Activated CD4-positive, alpha-beta T cell treated with anti-CD3 and anti-CD28 coated beads for 36 hours (primary cell): ENCODE results near the gene ZBED1. TPM values are rescaled to one million over a fixed set of nuclear protein-coding genes. Genes with fewer than 3 reads are reported as not detected.
"Not testable (repeated sequence)": the region's sequence is repeated elsewhere in the genome, so short reads cannot be mapped to it uniquely, and the experiment has no call there.

Source experiments
- ATAC-seq: fragments of 200-7000 bp; cut with Tn5 transposase; one replicate; pipeline ENCODE4 v1.10.0; 2021; ENCODE audit warnings: mild to moderate bottlenecking, moderate library complexity
- CTCF ChIA-PET: fragments of 350-600 bp; sonication (Branson Sonifier 250); formaldehyde crosslinking; loops from one replicate; lab custom pipeline; 2021; ENCODE audit warnings: antibody characterized with exemption; lab: Charles Lee
- POLR2A ChIA-PET: fragments of 350-600 bp; sonication (Branson Sonifier 250); formaldehyde crosslinking; loops from one replicate; lab custom pipeline; 2021; ENCODE audit warnings: antibody characterized with exemption, inconsistent platforms; lab: Charles Lee
- DNase-seq: peaks from one replicate; pipeline ENCODE4 v3.0.0-alpha.2; 2020
- H3K27ac Mint-ChIP-seq: one replicate; pipeline ENCODE4 v1.8.0; 2021; ENCODE audit warnings: mixed read lengths
- H3K27me3 Mint-ChIP-seq: one replicate; pipeline ENCODE4 v1.8.0; 2021; ENCODE audit warnings: mixed read lengths
- H3K36me3 Mint-ChIP-seq: one replicate; pipeline ENCODE4 v1.8.0; 2021; ENCODE audit warnings: low read depth, mixed read lengths
- H3K4me1 Mint-ChIP-seq: one replicate; pipeline ENCODE4 v1.8.0; 2021; ENCODE audit warnings: mixed read lengths
- H3K4me3 Mint-ChIP-seq: one replicate; pipeline ENCODE4 v1.8.0; 2021; ENCODE audit warnings: mild to moderate bottlenecking, moderate library complexity, mixed read lengths
- H3K9me3 Mint-ChIP-seq: one replicate; pipeline ENCODE4 v1.8.0; 2021; ENCODE audit warnings: low read depth, mixed read lengths
- intact Hi-C, 2 experiments: fragments of 100-400 bp; cut with DNase I in 1 of 2; cut with micrococcal nuclease in 1 of 2; formaldehyde crosslinking; loops; one replicate each; pipeline versions ENCODE4 v1.14.2 to v1.15.1; 2022 to 2024; cut with DNase I, micrococcal nuclease
- total RNA-seq, 2 experiments: library from RNA; stranded (reverse); gene quantifications; one replicate each; pipeline ENCODE4 v1.2.3, GENCODE V29; 2021

ZBED1 gene
- total RNA-seq, 2 experiments from 2014 or later: 30.0 to 33.6 TPM

- ChIA-PET CTCF (no interaction called here), POLR2A (no interaction called here)
- DNase-seq: no peak
- peaks cover 4% of the 10 kb centered on the region for H3K9me3 Mint-ChIP-seq
- H3K27ac Mint-ChIP-seq: no peak overlapping the region
- ATAC-seq: no peak
- no peaks in the 10 kb centered on the region for H3K27me3 Mint-ChIP-seq
- peaks cover 13% of the 10 kb centered on the region for H3K36me3 Mint-ChIP-seq
- H3K4me3 Mint-ChIP-seq: no peak overlapping the region
- H3K4me1 Mint-ChIP-seq: no peaks in the 10 kb centered on the region
- intact Hi-C loops: no loop called here
These were observed 33.7 kb downstream of the ZBED1 start for GRCh38 chrX:2466876-2467656.

GRCh38 chrX:2464677-2465166 lies 36.1 kb downstream of the ZBED1 start:
- ChIA-PET POLR2A (no interaction called here), CTCF (no interaction called here)
- no peak overlapping the region for H3K4me3 Mint-ChIP-seq
- no peak overlapping the region for H3K27ac Mint-ChIP-seq
- DNase-seq: no peak
- peaks cover under 1% of the 10 kb centered on the region for H3K9me3 Mint-ChIP-seq
- H3K27me3 Mint-ChIP-seq: no peaks in the 10 kb centered on the region
- intact Hi-C loops: no loop called here
- ATAC-seq: no peak
- peaks cover 7% of the 10 kb centered on the region for H3K36me3 Mint-ChIP-seq
- H3K4me1 Mint-ChIP-seq: no peaks in the 10 kb centered on the region

- POLR2A ChIA-PET: no interaction called here
- no peak overlapping the region for H3K4me3 Mint-ChIP-seq
- no peak for DNase-seq
- H3K27me3 Mint-ChIP-seq: no peaks in the 10 kb centered on the region
- H3K36me3 Mint-ChIP-seq: peaks cover 5% of the 10 kb centered on the region
- no peaks in the 10 kb centered on the region for H3K9me3 Mint-ChIP-seq
- CTCF ChIA-PET: no interaction called here
- H3K27ac Mint-ChIP-seq: no peak overlapping the region
- ATAC-seq: no peak
- intact Hi-C loops: no loop called here
- no peaks in the 10 kb centered on the region for H3K4me1 Mint-ChIP-seq
These were observed 36.7 kb downstream of the ZBED1 start for GRCh38 chrX:2463973-2464676.

DNA sequence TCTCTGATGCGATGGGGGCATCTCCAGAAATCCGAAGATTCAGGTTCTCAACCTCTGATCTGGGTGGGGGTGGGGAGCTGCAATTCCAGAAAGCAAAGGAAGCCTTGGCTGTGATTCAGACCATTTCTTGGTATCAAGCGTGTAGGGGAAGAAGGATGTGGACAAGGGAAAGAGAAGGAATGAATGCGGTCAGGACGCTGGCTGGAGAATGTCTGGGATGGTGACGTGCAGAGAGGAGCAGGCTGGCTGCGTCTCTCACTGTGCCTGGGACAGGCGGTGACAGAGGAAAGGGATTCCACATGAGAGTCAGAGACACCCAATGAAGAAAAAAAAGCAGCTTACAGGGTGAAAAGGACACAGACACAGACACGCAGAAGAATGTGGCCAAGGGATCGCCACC lies 37.3 kb downstream of the ZBED1 start:
- CTCF ChIA-PET, H3K4me3 Mint-ChIP-seq, H3K27ac Mint-ChIP-seq, ATAC-seq, H3K36me3 Mint-ChIP-seq, H3K9me3 Mint-ChIP-seq, H3K4me1 Mint-ChIP-seq, intact Hi-C loops, POLR2A ChIA-PET, H3K27me3 Mint-ChIP-seq, DNase-seq: not testable (repeated sequence)

DNA sequence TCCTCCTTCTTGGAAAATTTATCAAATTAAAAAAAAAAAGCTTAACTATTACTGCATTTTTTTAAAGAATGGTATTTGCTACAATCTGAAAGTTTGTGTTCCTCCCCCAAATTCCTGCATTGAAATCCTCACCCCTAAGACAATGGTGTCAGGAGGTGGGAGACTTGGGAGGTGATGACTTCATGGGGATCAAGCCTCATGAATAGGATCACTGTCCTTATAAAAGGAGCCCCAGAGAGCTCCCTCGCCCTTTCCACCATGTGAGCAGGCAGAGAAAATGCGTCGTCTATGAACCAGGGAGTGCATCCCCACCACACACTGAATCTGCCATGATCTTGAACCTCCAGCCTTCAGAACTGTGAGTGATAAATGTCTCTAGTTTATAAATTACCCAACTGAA lies 38.0 kb downstream of the ZBED1 start:
- Mint-ChIP-seq H3K4me1 (no peaks in the 10 kb centered on the region), H3K27ac (no peak overlapping the region), H3K27me3 (no peaks in the 10 kb centered on the region), H3K9me3 (peaks cover 3% of the 10 kb centered on the region), H3K4me3 (no peak overlapping the region), H3K36me3 (peaks cover 9% of the 10 kb centered on the region)
- DNase-seq: no peak
- no peak for ATAC-seq
- intact Hi-C loops: no loop called here
- ChIA-PET CTCF (no interaction called here), POLR2A (no interaction called here)

GRCh38 chrX:2462074-2462473 lies 38.7 kb downstream of the ZBED1 start:
- POLR2A ChIA-PET: no interaction called here
- no peak for DNase-seq
- no peak overlapping the region for H3K27ac Mint-ChIP-seq

DNA sequence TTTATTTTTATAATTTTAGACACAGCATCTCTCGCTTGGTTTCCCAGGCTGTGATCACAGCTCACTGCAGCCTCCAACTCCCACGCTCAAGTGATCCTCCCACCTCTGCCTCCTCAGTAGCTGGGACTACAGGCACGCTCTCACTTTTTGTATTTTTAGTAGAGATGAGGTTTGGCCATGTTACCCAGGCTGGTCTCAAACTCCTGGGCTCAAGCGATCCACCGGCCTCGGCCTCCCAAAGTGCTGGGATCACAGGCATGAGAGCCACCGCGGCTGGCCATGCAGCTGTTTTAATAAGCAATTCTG lies 39.1 kb downstream of the ZBED1 start:
- DNase-seq (no peak), ATAC-seq (no peak)
- no peaks in the 10 kb centered on the region for H3K4me1 Mint-ChIP-seq
- intact Hi-C loops: no loop called here
- ChIA-PET POLR2A (no interaction called here), CTCF (no interaction called here)
- H3K9me3 Mint-ChIP-seq: peaks cover 3% of the 10 kb centered on the region
- no peak overlapping the region for H3K27ac Mint-ChIP-seq
- H3K4me3 Mint-ChIP-seq: no peak overlapping the region
- peaks cover 10% of the 10 kb centered on the region for H3K36me3 Mint-ChIP-seq
- H3K27me3 Mint-ChIP-seq: no peaks in the 10 kb centered on the region

More at GRCh38 chrX:2462074-2462473, 38.7 kb downstream of the ZBED1 start:
- Mint-ChIP-seq H3K36me3 (peaks cover 10% of the 10 kb centered on the region), H3K4me3 (no peak overlapping the region), H3K4me1 (no peaks in the 10 kb centered on the region), H3K9me3 (peaks cover 3% of the 10 kb centered on the region), H3K27me3 (no peaks in the 10 kb centered on the region)
- CTCF ChIA-PET: no interaction called here
- intact Hi-C loops: no loop called here
- ATAC-seq: no peak

GRCh38 chrX:2460821-2461710 lies 39.7 kb downstream of the ZBED1 start:
- intact Hi-C loops, H3K27ac Mint-ChIP-seq, H3K9me3 Mint-ChIP-seq, ATAC-seq, CTCF ChIA-PET, H3K4me1 Mint-ChIP-seq, H3K4me3 Mint-ChIP-seq, DNase-seq, H3K27me3 Mint-ChIP-seq, H3K36me3 Mint-ChIP-seq, POLR2A ChIA-PET: not testable (repeated sequence)

DNA sequence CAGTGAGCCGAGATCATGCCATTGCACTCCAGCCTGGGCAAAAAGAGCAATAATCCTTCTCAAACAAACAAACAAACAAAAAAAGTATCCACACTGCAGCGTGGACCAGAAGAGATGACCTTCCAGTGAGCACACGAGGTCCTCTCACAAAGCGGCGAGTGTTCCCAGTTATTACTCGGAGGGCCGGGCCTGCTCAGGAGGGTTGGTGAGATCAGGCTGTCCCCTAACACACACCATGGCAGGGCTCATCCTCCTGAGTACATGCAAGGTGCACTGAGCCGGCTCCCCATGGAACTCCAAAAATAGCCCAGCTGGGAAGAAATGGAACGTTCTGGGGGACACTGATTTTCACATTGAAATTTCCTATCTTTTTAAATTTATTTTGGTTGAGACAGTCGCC lies 40.7 kb downstream of the ZBED1 start:
- POLR2A ChIA-PET, H3K27me3 Mint-ChIP-seq, intact Hi-C loops, DNase-seq, H3K27ac Mint-ChIP-seq, CTCF ChIA-PET, H3K9me3 Mint-ChIP-seq, ATAC-seq, H3K4me3 Mint-ChIP-seq, H3K4me1 Mint-ChIP-seq: not testable (repeated sequence)
- peaks cover 12% of the 10 kb centered on the region for H3K36me3 Mint-ChIP-seq

DNA sequence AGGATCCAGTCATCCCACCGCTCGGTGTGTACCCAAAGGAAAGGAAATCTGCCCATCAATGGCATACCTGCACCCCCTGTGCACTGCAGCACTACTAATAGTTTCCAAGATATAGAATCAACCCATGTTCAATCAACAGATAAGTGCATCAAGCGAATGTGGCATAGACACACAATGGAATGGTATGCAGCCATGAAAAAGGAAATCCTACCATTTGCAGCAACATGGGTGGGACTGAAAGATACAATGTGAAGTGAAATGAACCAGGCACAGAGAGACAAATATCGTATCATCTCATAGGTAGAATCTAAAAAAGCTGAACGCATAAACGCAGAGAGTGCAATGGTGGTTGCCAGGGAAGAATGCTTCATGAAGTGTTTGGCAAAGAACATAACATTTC lies 42.5 kb downstream of the ZBED1 start:
- Mint-ChIP-seq H3K9me3 (peaks cover 3% of the 10 kb centered on the region), H3K27ac (no peak overlapping the region), H3K27me3 (no peaks in the 10 kb centered on the region), H3K36me3 (peaks cover 14% of the 10 kb centered on the region), H3K4me1 (no peaks in the 10 kb centered on the region), H3K4me3 (no peak overlapping the region)
- ChIA-PET CTCF (no interaction called here), POLR2A (no interaction called here)
- intact Hi-C loops: no loop called here
- ATAC-seq (no peak), DNase-seq (no peak)

DNA sequence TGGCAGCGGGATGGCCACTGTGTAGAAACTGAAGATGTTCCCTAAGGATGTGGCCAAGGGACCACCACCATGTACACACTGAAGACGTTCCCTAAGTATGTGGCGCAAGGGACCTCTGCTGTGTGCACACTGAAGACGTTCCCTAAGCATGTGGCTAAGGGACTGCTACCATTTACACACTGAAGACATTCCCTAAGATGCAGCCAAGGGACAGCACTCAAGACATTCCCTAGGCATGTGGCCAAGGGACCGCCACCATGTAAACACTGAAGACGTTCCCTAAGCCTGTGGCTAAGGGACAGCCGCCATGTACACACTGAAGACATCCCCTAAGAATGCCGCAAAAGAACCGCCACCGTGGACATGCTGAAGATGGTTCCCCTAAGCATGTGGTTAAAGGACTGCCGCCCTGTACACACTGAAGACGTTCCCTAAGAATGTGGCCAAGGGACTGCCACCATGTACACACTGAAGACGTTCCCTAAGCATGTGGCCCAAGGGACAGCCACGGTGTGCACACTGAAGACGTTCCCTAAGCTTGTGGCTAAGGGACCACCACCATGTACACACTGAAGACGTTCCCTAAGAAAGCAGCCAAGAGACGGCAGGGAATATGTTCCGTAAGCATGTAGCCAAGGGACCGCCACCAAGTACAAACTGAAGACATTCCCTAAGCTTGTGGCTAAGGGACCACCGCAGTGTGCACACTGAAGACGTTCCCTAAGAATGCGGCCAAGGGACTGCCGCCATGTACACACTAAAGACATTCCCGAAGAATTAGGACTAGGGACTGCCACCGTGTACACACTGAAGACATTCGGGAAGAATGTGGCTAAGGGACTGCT lies 43.3 kb downstream of the ZBED1 start:
- H3K4me3 Mint-ChIP-seq: no peak overlapping the region
- ATAC-seq (no peak), DNase-seq (no peak)
- ChIA-PET POLR2A (no interaction called here), CTCF (no interaction called here)
- peaks cover 8% of the 10 kb centered on the region for H3K9me3 Mint-ChIP-seq
- H3K27me3 Mint-ChIP-seq: no peaks in the 10 kb centered on the region
- intact Hi-C loops: no loop called here
- H3K4me1 Mint-ChIP-seq: no peaks in the 10 kb centered on the region
- H3K27ac Mint-ChIP-seq: no peak overlapping the region
- H3K36me3 Mint-ChIP-seq: peaks cover 20% of the 10 kb centered on the region
